Muscle of leg (tissue), 11 donors: ENCODE data around the gene ITPRIP. TPM values are rescaled to one million over a fixed set of nuclear protein-coding genes. Genes with fewer than 3 reads are reported as not detected.

ENCODE experiments used
- DNase-seq: peaks from one replicate; pipeline ENCODE4 v3.0.0; 2013
- H3K27ac ChIP-seq: one replicate; pipeline ENCODE4 v1.5.1; 2013; ENCODE audit warnings: mild to moderate bottlenecking, low read length, control low read depth
- H3K27me3 ChIP-seq: one replicate; pipeline ENCODE4 v1.6.1; 2013; ENCODE audit warnings: low read length; ENCODE audit not compliant: control insufficient read depth, insufficient read depth
- H3K36me3 ChIP-seq: one replicate; pipeline ENCODE4 v1.6.1; 2013; ENCODE audit warnings: low read length; ENCODE audit not compliant: control insufficient read depth, insufficient read depth
- H3K4me1 ChIP-seq: one replicate; pipeline ENCODE4 v1.6.1; 2013; ENCODE audit warnings: low read length; ENCODE audit not compliant: control insufficient read depth, insufficient read depth
- H3K4me3 ChIP-seq: one replicate; pipeline ENCODE4 v1.5.1; 2013; ENCODE audit warnings: low read length, control low read depth
- H3K9me3 ChIP-seq: replicated peaks from 2 replicates; pipeline ENCODE4 v1.6.1; 2013; ENCODE audit warnings: low read depth, low read length; ENCODE audit not compliant: control insufficient read depth
- WGBS: methylation state at CpG from one replicate; pipeline ENCODE4 v1.1.5; 2013; ENCODE audit warnings: missing lambda C conversion rate; ENCODE audit not compliant: insufficient coverage; 5-methylcytosine and 5-hydroxymethylcytosine counted together
- polyA plus RNA-seq, 8 donors: library from polyadenylated mRNA; unstranded; fragments of 120-200 nt; gene quantifications; one replicate each; pipeline versions ENCODE4 v1.2.1 to v1.2.3, GENCODE V29; 2013; ENCODE audit warnings: inconsistent platforms in 1 of 8, low replicate concordance in 1 of 8; ENCODE audit not compliant: insufficient read length in 8 of 8, insufficient read depth in 1 of 8
- total RNA-seq: library from RNA; stranded (reverse); fragments of 120-200 nt; gene quantifications from one replicate; pipeline ENCODE4 v1.2.4, GENCODE V29; 2013

The ITPRIP gene
- total and polyA plus RNA-seq, 9 donors = 2.6 to 10.8 (median 8.3) TPM

- WGBS = 11% methylated on average over 4 of the region's 10 CpGs
- H3K4me1 ChIP-seq = peaks cover 5% of the 10 kb centered on the region
- no peak for DNase-seq
- peak overlapping the region; percentile 88 for H3K27ac ChIP-seq
- no peaks in the 10 kb centered on the region for H3K9me3 ChIP-seq
- peak overlapping the region; percentile 95 for H3K4me3 ChIP-seq
- peaks cover 6% of the 10 kb centered on the region for H3K36me3 ChIP-seq
- no peaks in the 10 kb centered on the region for H3K27me3 ChIP-seq
These were observed 69.9 kb downstream of the ITPRIP start for GRCh38 chr10:104268405-104268712.

- H3K4me3 ChIP-seq = peak overlapping the region; percentile 95
- no peak overlapping the region for H3K27ac ChIP-seq
- peaks cover 7% of the 10 kb centered on the region for H3K36me3 ChIP-seq
- no peaks in the 10 kb centered on the region for H3K27me3 ChIP-seq
- H3K4me1 ChIP-seq = peaks cover 5% of the 10 kb centered on the region
- 90% methylated on average over 2 of the region's 14 CpGs for WGBS
- no peaks in the 10 kb centered on the region for H3K9me3 ChIP-seq
- no peak for DNase-seq
These were observed 70.4 kb downstream of the ITPRIP start for GRCh38 chr10:104267721-104268404.

DNA sequence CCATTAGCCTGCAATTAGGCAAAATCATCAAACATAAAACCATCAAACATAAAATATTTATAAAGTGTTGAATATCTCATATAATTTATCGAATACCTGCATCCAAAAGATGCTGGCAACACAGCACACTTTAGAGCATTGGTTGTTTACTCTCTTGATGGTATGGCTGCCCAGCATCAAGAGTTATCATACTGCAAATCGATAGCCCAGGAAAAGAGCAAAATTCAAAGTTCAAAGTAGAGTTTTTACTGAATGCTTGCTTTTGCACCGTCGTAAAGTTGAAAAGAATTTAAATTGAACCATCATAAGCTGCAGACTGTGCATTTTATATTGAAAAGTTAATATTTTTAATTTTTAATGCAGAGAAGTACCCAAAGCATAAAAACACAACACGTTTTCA is 73.5 kb downstream of the ITPRIP start:
- Histone ChIP-seq H3K9me3 (no peaks in the 10 kb centered on the region), H3K4me1 (peaks cover 5% of the 10 kb centered on the region), H3K27me3 (no peaks in the 10 kb centered on the region), H3K27ac (no peak overlapping the region), H3K4me3 (no peak overlapping the region), H3K36me3 (peaks cover 23% of the 10 kb centered on the region)
- no CpG with 5 or more reads among the region's 5 CpGs for WGBS
- no peak for DNase-seq

GRCh38 chr10:104262055-104262454 is 76.2 kb downstream of the ITPRIP start:
- Histone ChIP-seq H3K27me3 (no peaks in the 10 kb centered on the region), H3K27ac (no peak overlapping the region), H3K4me3 (no peak overlapping the region), H3K36me3 (peaks cover 31% of the 10 kb centered on the region), H3K4me1 (no peaks in the 10 kb centered on the region), H3K9me3 (no peaks in the 10 kb centered on the region)
- no peak for DNase-seq
- WGBS = 92% methylated on average over 4 of the region's 5 CpGs

GRCh38 chr10:104260775-104261115 is 77.5 kb downstream of the ITPRIP start:
- Histone ChIP-seq H3K36me3 (peaks cover 31% of the 10 kb centered on the region), H3K9me3 (no peaks in the 10 kb centered on the region), H3K4me1 (no peaks in the 10 kb centered on the region), H3K27me3 (no peaks in the 10 kb centered on the region), H3K4me3 (no peak overlapping the region), H3K27ac (no peak overlapping the region)
- WGBS = no CpG with 5 or more reads among the region's 3 CpGs
- no peak for DNase-seq

DNA sequence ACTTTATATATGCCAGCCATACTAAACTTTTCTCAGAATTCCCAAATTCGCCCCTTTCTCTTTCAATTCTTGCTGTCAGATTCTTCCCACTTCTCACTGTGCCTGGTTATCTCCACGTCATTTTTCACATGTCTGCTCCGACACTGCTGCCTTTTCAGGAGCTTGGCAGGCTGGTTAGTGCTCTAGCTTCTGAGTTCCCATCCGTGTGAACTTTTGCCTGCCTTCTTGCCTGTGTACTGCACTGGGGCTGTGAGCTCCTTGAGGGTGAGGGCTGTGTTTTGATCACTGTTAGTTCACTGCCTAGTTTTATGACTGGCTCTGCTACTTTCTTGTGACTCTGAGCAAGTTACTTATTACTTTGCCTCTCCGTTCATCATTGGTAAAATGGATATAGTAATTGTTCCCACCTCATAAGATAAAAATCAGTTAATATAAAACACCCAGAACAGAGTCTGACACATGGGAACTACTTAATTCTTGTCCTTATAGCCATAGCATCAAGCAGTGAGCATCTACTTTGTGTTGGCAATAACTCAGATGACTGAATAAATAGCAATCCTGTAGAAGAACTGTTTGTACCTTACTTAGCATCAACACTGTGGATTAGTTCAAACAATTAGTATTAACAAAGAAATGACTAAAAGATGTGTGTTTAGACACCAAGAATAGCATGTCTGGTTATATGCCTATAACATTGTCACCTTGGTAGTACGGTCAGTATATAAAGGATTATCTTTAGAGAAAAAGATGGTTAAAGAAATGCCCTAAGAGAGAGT is 78.1 kb downstream of the ITPRIP start:
- WGBS = 97% methylated on average over 3 of the region's 6 CpGs

More for the DNA sequence above, 78.1 kb downstream of the ITPRIP start:
- Histone ChIP-seq H3K4me1 (no peaks in the 10 kb centered on the region), H3K36me3 (peaks cover 31% of the 10 kb centered on the region), H3K27ac (no peak overlapping the region), H3K4me3 (no peak overlapping the region), H3K27me3 (no peaks in the 10 kb centered on the region), H3K9me3 (no peaks in the 10 kb centered on the region)
- no peak for DNase-seq

Other genes starting within 250 kb of the ITPRIP start
- gene SFR1, start 216.3 kb downstream of the ITPRIP start, total RNA-seq = 6.6 TPM
- 1 to 10 TPM; 5.1 to 7.0 (median 5.8) TPM for gene SFR1, start 216.3 kb downstream of the ITPRIP start, polyA plus RNA-seq
- 0.27 TPM for gene CFAP43, start 106.1 kb downstream of the ITPRIP start, total RNA-seq
- 1 to 10 TPM in 1 of 8 donors, under 1 TPM in 7; 0.11 to 1.1 (median 0.22) TPM for gene CFAP43, start 106.1 kb downstream of the ITPRIP start, polyA plus RNA-seq
- 48.4 TPM for gene GSTO1, start 83.6 kb downstream of the ITPRIP start, total RNA-seq
- gene GSTO1, start 83.6 kb downstream of the ITPRIP start, polyA plus RNA-seq = 10 to 100 TPM; 37.5 to 50.7 (median 44.2) TPM
- gene GSTO2, start 69.3 kb downstream of the ITPRIP start, total RNA-seq = 0.89 TPM
- gene GSTO2, start 69.3 kb downstream of the ITPRIP start, polyA plus RNA-seq = 1 to 10 TPM in 3 of 8 donors, under 1 TPM in 5; 0.33 to 2.9 (median 0.82) TPM
- gene CFAP58, start 15.4 kb upstream of the ITPRIP start, total RNA-seq = 0.22 TPM
- under 1 TPM; 0.20 to 0.68 (median 0.37) TPM for gene CFAP58, start 15.4 kb upstream of the ITPRIP start, polyA plus RNA-seq